Osteocyte (in vitro differentiated cells): Measurements from ENCODE around the gene DENND5B. TPM values are rescaled to one million over a fixed set of nuclear protein-coding genes. Genes with fewer than 3 reads are reported as not detected.

Experiments used
- DNase-seq: peaks from one replicate; pipeline ENCODE4 v3.0.0; 2021; ENCODE audit warnings: mixed read lengths; ENCODE audit not compliant: unreplicated experiment; ENCODE audit errors: extremely low spot score
- H3K27ac Mint-ChIP-seq: one replicate; pipeline ENCODE4 v1.8.0; 2021; ENCODE audit warnings: mild to moderate bottlenecking, mixed read lengths; ENCODE audit not compliant: unreplicated experiment
- H3K27me3 Mint-ChIP-seq: one replicate; pipeline ENCODE4 v1.8.0; 2021; ENCODE audit warnings: mixed read lengths; ENCODE audit not compliant: unreplicated experiment
- H3K36me3 Mint-ChIP-seq: one replicate; pipeline ENCODE4 v1.8.0; 2021; ENCODE audit warnings: mixed read lengths; ENCODE audit not compliant: unreplicated experiment
- H3K4me1 Mint-ChIP-seq: one replicate; pipeline ENCODE4 v1.8.0; 2021; ENCODE audit warnings: mixed read lengths; ENCODE audit not compliant: unreplicated experiment
- H3K4me3 Mint-ChIP-seq: one replicate; pipeline ENCODE4 v1.8.0; 2021; ENCODE audit warnings: mild to moderate bottlenecking, moderate library complexity, mixed read lengths; ENCODE audit not compliant: unreplicated experiment
- H3K9me3 Mint-ChIP-seq: one replicate; pipeline ENCODE4 v1.8.0; 2021; ENCODE audit warnings: mixed read lengths; ENCODE audit not compliant: unreplicated experiment
- CTCF ChIP-seq: fragments of 200-600 bp; sonication (generic); IDR thresholded peaks from 2 replicates; pipeline ENCODE4 v1.5.0; 2021; ENCODE audit warnings: antibody characterized with exemption, mild to moderate bottlenecking, moderate library complexity
- total RNA-seq: library from RNA; stranded (reverse); gene quantifications from 2 replicates; pipeline ENCODE4 v1.2.1, GENCODE V29; 2021

The DENND5B gene
- total RNA-seq, 1 donor from 2014 or later: 17.8 TPM

DNA sequence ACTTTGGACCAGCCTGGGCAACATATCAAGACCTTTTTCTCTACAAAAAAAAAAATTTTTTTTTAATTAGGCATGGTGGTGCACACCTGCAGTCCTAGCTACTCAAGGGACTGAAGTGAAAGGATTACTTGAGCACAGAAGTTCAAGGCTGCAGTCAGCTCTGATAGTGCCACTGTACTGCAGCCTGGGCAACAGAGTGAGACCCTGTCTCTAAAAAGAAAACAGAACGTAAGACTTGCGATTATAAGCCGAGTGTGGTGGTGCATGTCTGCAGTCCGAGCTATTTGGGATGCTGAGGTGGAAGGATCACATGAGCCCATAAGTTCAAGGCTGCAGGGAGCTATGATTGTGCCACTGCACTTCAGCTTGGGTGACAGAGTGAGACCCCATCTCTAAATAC is 76.0 kb downstream of the DENND5B start:
- Mint-ChIP-seq H3K4me3 (no peak overlapping the region), H3K9me3 (no peaks in the 10 kb centered on the region), H3K36me3 (no peaks in the 10 kb centered on the region), H3K27me3 (no peaks in the 10 kb centered on the region), H3K4me1 (peaks cover 46% of the 10 kb centered on the region), H3K27ac (no peak overlapping the region)
- no peak for TF ChIP-seq CTCF
- DNase-seq: no peak

DNA sequence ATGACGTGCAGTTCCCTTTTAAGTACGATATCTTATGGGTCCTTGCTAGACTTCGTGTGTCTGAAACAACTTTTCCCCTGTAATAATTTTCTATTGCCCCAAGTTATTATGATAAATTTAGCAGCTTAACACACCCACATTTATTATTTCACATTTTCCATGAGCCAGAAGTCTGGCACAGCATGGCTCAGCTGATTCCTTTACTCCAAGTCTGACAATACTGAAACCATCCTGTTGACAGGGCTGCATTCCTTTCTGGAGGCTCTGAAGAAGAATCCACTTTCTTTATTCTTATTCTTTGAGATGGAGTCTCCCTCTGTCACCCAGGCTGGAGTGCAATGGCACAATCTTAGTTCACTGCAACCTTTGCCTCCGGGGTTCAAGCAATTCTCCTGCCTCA is 80.9 kb downstream of the DENND5B start:
- DNase-seq: no peak
- Mint-ChIP-seq H3K27me3 (no peaks in the 10 kb centered on the region), H3K27ac (peak overlapping the region; percentile 74), H3K36me3 (no peaks in the 10 kb centered on the region), H3K4me3 (peak overlapping the region; percentile 64), H3K9me3 (peaks cover under 1% of the 10 kb centered on the region), H3K4me1 (peaks cover 38% of the 10 kb centered on the region)
- no peak for TF ChIP-seq CTCF

DNA sequence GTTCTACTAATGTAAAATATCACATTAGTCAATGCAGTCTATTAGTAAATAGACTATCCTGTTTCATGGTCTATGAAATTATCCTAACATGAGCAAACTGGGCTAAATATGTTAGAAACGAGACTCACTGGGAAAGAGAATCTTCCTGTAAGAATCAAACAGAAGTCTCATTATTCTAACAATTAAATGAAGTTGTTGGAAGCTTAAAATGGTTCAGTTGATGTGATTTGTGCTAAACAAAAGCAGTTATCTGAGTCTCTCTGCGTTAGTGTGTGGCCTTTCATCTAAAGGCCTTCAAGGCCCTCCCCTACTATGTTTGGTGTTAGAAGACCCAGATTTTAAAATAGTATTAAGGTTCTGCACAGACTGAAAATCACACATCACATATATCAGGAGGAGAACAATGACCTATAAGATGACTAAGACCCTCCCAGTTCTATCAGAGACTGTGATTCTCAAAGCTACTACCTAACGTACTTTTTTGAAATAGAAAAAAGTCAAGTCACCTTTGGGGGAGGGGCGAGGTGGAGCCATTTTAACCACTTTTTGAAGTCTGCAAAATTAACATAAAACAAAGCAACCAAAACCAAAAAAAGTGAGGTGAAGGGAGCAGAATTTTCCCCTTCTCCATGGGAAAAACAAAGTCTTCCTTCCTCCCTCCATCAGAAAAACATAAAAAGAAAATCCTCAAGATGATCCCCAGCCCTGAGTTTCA is 82.3 kb downstream of the DENND5B start:
- H3K4me1 Mint-ChIP-seq: peaks cover 38% of the 10 kb centered on the region
- no peak overlapping the region for H3K4me3 Mint-ChIP-seq
- peak overlapping the region; percentile 51 for H3K27ac Mint-ChIP-seq
- no peak for TF ChIP-seq CTCF
- no peak for DNase-seq
- H3K9me3 Mint-ChIP-seq: peaks cover 6% of the 10 kb centered on the region
- no peaks in the 10 kb centered on the region for H3K27me3 Mint-ChIP-seq
- H3K36me3 Mint-ChIP-seq: no peaks in the 10 kb centered on the region

DNA sequence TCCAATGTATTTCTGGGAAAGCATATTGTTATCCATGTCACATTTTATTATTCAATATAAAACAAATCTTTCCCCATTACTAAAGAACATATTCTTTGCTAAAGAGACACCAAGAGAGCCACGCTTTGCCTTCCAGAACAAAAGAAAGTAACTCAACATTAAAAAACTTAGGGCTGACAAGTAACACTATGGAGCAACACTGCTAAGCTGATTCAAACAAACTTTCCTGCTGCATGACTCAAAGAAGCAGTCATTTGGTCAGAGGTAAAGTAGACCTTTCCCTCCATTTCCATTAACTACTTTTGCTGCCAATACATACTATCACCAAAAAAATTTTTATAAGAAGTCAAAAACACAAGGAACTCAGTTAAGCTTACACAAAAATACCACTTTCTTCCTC is 83.0 kb downstream of the DENND5B start:
- H3K4me3 Mint-ChIP-seq: no peak overlapping the region
- DNase-seq: no peak
- peaks cover 6% of the 10 kb centered on the region for H3K9me3 Mint-ChIP-seq
- H3K4me1 Mint-ChIP-seq: peaks cover 38% of the 10 kb centered on the region
- TF ChIP-seq CTCF: no peak
- H3K36me3 Mint-ChIP-seq: no peaks in the 10 kb centered on the region
- no peaks in the 10 kb centered on the region for H3K27me3 Mint-ChIP-seq
- no peak overlapping the region for H3K27ac Mint-ChIP-seq

DNA sequence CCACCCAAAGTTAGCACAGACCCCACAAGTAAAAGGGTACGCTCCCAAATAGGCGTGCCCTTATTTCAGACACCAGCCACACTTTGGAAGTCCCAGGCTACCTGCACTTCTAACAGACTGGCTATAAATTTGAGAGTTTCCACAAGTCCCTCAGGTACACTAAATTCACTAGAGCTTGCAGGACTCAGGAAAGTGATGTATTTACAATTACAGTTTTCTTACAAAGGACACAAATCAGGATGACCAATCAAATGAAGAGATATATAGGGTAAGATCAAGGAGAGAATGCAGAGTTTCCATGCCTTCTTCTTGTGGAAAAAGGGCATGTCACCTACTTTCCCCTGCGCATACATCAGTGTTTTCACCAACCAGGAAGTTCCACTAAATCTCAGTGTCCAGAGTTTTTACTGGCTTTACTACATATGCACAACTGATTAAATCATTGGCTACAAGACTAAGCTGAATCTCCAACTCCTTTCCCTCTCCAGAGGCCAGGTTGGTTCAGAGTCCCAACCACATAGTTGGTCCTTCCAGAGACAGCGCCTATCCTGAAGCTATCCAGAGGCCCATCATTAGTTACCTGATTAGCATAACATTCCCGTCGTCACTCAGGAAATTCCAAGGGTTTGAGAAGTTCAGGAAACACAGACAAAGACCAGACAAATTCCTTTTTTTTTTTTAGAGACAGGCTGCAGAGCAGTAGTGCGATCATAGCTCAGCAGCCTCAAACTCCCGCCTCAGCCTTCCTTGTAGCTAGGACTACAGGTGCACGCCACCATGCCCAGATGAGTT is 84.2 kb downstream of the DENND5B start:
- TF ChIP-seq CTCF: no peak
- H3K4me3 Mint-ChIP-seq: no peak overlapping the region
- no peaks in the 10 kb centered on the region for H3K27me3 Mint-ChIP-seq
- peaks cover 38% of the 10 kb centered on the region for H3K4me1 Mint-ChIP-seq
- H3K36me3 Mint-ChIP-seq: no peaks in the 10 kb centered on the region
- no peak for DNase-seq
- H3K9me3 Mint-ChIP-seq: peaks cover 6% of the 10 kb centered on the region
- peak overlapping the region; percentile 35 for H3K27ac Mint-ChIP-seq
